Epithelial cell of esophagus (primary cell): Measurements from ENCODE around the gene AIRE.

Experiments used
- DNase-seq: peaks from one replicate; pipeline ENCODE4 v3.0.0; 2010; ENCODE audit warnings: low read depth
- H3K4me3 ChIP-seq: 2 replicates; pipeline ENCODE4 v1.5.1; 2011; ENCODE audit warnings: mild to moderate bottlenecking, low read length, control low read depth
- CTCF ChIP-seq: IDR thresholded peaks from 2 replicates; pipeline ENCODE4 v1.5.1; 2011; ENCODE audit warnings: low read depth, mild to moderate bottlenecking, low read length, control low read depth, inconsistent platforms; ENCODE audit not compliant: insufficient read depth; ENCODE audit errors: missing control alignments

Gene AIRE

GRCh38 chr21:44317871-44318270 is 32.2 kb downstream of the AIRE start:
- no peak for DNase-seq
- no peak overlapping the region for H3K4me3 ChIP-seq
- no peak for TF ChIP-seq CTCF

GRCh38 chr21:44318489-44319285 is 33.0 kb downstream of the AIRE start:
- no peak overlapping the region for H3K4me3 ChIP-seq
- DNase-seq = no peak
- TF ChIP-seq CTCF = no peak

GRCh38 chr21:44319407-44320065 is 33.9 kb downstream of the AIRE start:
- H3K4me3 ChIP-seq = no peak overlapping the region
- TF ChIP-seq CTCF = no peak
- DNase-seq = no peak

GRCh38 chr21:44320847-44321246 is 35.2 kb downstream of the AIRE start:
- DNase-seq = no peak
- H3K4me3 ChIP-seq = no peak overlapping the region
- TF ChIP-seq CTCF = no peak

- TF ChIP-seq CTCF = no peak
- no peak for DNase-seq
- H3K4me3 ChIP-seq = no peak overlapping the region
Measured at GRCh38 chr21:44321846-44322450, 36.3 kb downstream of the AIRE start.

GRCh38 chr21:44322621-44323325 is 37.1 kb downstream of the AIRE start:
- no peak for DNase-seq
- no peak overlapping the region for H3K4me3 ChIP-seq
- no peak for TF ChIP-seq CTCF
